GM12892 (cell line): ENCODE data around the gene NR2C2AP.

ENCODE experiments used
- POLR2A ChIP-seq: IDR thresholded peaks from 2 replicates; pipeline ENCODE4 v1.6.1; 2011; ENCODE audit warnings: low read depth, low read length, control low read depth
- POLR2AphosphoS5 ChIP-seq: IDR thresholded peaks from 2 replicates; pipeline ENCODE4 v1.6.1; 2011; ENCODE audit warnings: low read depth, low read length, control low read depth

DNA sequence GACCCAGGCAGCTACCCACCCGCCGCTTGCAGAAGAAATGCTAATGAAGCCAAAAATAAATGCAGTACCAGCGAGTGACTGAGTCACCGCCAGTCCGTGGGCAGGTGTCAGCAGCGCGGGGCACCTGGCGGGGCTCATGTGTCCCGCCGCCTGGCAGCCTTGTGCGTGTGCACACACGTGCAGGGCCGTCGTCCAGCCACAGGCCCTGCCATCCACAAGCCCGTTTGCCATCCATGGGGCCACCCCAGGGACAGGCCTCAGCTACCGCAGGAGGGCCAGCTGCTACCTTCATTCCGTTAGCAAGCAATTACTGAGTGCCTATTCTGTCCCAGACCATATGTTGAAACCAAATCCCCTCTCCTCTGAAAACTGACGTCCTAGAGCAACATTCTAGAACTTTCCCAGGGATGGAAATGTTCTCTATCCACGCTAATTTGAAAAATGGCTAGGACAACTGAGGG, 29.1 kb upstream of the NR2C2AP start:
- no peak for TF ChIP-seq POLR2AphosphoS5
- no peak for TF ChIP-seq POLR2A
